ENCODE data around the gene IKZF1.

DNA sequence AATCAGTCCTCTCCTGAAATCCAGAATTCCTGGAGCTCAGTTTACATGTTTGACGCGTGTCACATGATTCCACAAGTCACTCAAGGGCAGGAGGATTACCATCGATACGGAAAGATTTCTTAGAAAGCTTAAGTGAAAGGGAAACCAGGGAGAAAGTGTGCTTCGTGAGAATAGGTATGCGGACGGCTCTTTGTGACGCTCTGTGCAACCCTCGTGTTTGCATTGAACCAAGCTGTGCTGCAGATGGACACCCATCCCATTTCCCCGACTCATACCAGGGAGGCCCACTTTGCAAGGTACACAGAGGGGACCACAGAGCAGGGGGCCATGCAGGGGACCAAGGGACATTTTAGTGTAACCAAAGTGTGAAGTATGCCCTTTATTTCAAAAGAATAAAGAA, 43.2 kb downstream of the IKZF1 start:
- TF ChIP-seq POLR2A (IDR thresholded peaks at IDR 0.05), result no peak
- TF ChIP-seq CTCF (IDR thresholded peaks at IDR 0.05), result no peak

All from adrenal gland (tissue), 5 donors.